ENCODE results near the gene FPGT.
"Not testable (repeated sequence)": the region's sequence is repeated elsewhere in the genome, so short reads cannot be mapped to it uniquely, and the experiment has no call there.

DNA sequence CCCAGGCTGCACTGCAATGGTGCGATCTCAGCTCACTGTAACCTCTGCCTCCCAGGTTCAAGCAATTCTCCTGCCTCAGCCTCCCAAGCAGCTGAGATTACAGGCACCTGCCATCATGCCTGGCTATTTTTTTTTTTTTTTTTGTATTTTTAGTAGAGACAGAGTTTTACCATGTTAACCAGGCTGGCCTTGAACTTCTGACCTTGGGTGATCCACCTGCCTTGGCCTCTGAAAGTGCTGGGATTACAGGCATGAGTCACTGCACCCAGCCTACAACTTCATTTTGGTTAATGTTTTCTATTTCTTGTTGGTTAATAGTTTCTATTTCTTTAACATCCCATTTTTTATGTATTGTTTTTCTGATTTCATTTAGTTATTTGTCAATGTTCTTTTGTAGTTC lies 23.6 kb upstream of the FPGT start:
- TF ChIP-seq, protein P1, sequence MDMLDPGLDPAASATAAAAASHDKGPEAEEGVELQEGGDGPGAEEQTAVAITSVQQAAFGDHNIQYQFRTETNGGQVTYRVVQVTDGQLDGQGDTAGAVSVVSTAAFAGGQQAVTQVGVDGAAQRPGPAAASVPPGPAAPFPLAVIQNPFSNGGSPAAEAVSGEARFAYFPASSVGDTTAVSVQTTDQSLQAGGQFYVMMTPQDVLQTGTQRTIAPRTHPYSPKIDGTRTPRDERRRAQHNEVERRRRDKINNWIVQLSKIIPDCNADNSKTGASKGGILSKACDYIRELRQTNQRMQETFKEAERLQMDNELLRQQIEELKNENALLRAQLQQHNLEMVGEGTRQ (IDR thresholded peaks at IDR 0.05; ENCODE audit: low read depth, low read length): not testable (repeated sequence)
- not testable (repeated sequence) for TF ChIP-seq SMC3, POLR2A, RFX5, CHD1 (IDR thresholded peaks at IDR 0.05; ENCODE audit: low read depth, low read length)
- TF ChIP-seq, protein P2, sequence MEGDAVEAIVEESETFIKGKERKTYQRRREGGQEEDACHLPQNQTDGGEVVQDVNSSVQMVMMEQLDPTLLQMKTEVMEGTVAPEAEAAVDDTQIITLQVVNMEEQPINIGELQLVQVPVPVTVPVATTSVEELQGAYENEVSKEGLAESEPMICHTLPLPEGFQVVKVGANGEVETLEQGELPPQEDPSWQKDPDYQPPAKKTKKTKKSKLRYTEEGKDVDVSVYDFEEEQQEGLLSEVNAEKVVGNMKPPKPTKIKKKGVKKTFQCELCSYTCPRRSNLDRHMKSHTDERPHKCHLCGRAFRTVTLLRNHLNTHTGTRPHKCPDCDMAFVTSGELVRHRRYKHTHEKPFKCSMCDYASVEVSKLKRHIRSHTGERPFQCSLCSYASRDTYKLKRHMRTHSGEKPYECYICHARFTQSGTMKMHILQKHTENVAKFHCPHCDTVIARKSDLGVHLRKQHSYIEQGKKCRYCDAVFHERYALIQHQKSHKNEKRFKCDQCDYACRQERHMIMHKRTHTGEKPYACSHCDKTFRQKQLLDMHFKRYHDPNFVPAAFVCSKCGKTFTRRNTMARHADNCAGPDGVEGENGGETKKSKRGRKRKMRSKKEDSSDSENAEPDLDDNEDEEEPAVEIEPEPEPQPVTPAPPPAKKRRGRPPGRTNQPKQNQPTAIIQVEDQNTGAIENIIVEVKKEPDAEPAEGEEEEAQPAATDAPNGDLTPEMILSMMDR (conservative IDR thresholded peaks at IDR 0.05; ENCODE audit: low read depth, low read length): not testable (repeated sequence)
- TF ChIP-seq, protein P3, sequence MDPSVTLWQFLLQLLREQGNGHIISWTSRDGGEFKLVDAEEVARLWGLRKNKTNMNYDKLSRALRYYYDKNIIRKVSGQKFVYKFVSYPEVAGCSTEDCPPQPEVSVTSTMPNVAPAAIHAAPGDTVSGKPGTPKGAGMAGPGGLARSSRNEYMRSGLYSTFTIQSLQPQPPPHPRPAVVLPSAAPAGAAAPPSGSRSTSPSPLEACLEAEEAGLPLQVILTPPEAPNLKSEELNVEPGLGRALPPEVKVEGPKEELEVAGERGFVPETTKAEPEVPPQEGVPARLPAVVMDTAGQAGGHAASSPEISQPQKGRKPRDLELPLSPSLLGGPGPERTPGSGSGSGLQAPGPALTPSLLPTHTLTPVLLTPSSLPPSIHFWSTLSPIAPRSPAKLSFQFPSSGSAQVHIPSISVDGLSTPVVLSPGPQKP (IDR thresholded peaks at IDR 0.05; ENCODE audit: borderline replicate concordance, low read depth, low read length): not testable (repeated sequence)
